Keratinocyte (primary cell): ENCODE data around the gene SLC40A1. TPM values are rescaled to one million over a fixed set of nuclear protein-coding genes. Genes with fewer than 3 reads are reported as not detected.

ENCODE experiments used
- DNase-seq: peaks from one replicate; pipeline ENCODE4 v3.0.0-alpha.2; 2011; ENCODE audit warnings: low read depth, missing footprints, low spot score
- FAIRE-seq: peaks from 2 replicates; lab custom pipeline; 2011; peaks lifted over from hg19 to GRCh38; lab: Jason Lieb, UNC
- H2AFZ ChIP-seq: 2 replicates; pipeline ENCODE4 v1.6.0; 2012; ENCODE audit warnings: low read length, control low read depth, inconsistent platforms; ENCODE audit not compliant: control insufficient read depth
- H3K27ac ChIP-seq: 2 replicates; pipeline ENCODE4 v1.5.1; 2011; ENCODE audit warnings: low read length; ENCODE audit not compliant: control insufficient read depth, insufficient read depth
- H3K27me3 ChIP-seq: 3 replicates; pipeline ENCODE4 v1.6.0; 2011; ENCODE audit warnings: low read length; ENCODE audit not compliant: control insufficient read depth, insufficient read depth; ENCODE audit errors: extremely low read depth
- H3K36me3 ChIP-seq, 2 experiments: 2 replicates in 1 of 2; 3 replicates in 1 of 2; pipeline ENCODE4 v1.5.1; 2011; ENCODE audit warnings: low read length in 2 of 2, mild to moderate bottlenecking in 1 of 2; ENCODE audit not compliant: control insufficient read depth in 2 of 2, insufficient read depth in 2 of 2; ENCODE audit errors: extremely low read depth in 1 of 2
- H3K4me1 ChIP-seq: 3 replicates; pipeline ENCODE4 v1.5.1; 2011; ENCODE audit warnings: low read length; ENCODE audit not compliant: control insufficient read depth, insufficient read depth; ENCODE audit errors: extremely low read depth
- H3K4me2 ChIP-seq: 3 replicates; pipeline ENCODE4 v1.6.0; 2011; ENCODE audit warnings: low read depth, low read length; ENCODE audit not compliant: control insufficient read depth, insufficient read depth; ENCODE audit errors: extremely low read depth
- H3K4me3 ChIP-seq, 3 experiments: fragments of 200-600 bp in 1 of 3; sonication (generic) in 1 of 3; 2 replicates in 2 of 3; 3 replicates in 1 of 3; pipeline ENCODE4 v1.5.1; 2011 to 2016; ENCODE audit warnings: low read length in 3 of 3, mild to moderate bottlenecking in 3 of 3, control low read depth in 2 of 3, inconsistent platforms in 1 of 3, low read depth in 1 of 3, mixed read lengths in 1 of 3, mixed run types in 1 of 3, moderate library complexity in 1 of 3; ENCODE audit not compliant: control insufficient read depth in 2 of 3, insufficient read depth in 2 of 3; ENCODE audit errors: extremely low read depth in 1 of 3
- H3K79me2 ChIP-seq: 2 replicates; pipeline ENCODE4 v1.6.0; 2012; ENCODE audit warnings: low read length; ENCODE audit not compliant: control insufficient read depth, insufficient read depth
- H3K9ac ChIP-seq: 3 replicates; pipeline ENCODE4 v1.6.0; 2011; ENCODE audit warnings: low read length; ENCODE audit not compliant: control insufficient read depth, insufficient read depth; ENCODE audit errors: extremely low read depth
- H3K9me1 ChIP-seq: 3 replicates; pipeline ENCODE4 v1.6.0; 2011; ENCODE audit warnings: low read length; ENCODE audit not compliant: control insufficient read depth, insufficient read depth; ENCODE audit errors: extremely low read depth
- H3K9me3 ChIP-seq: 2 replicates; pipeline ENCODE4 v1.5.1; 2012; ENCODE audit warnings: low read depth, low read length; ENCODE audit not compliant: control insufficient read depth
- H4K20me1 ChIP-seq: 3 replicates; pipeline ENCODE4 v1.6.0; 2011; ENCODE audit warnings: low read length; ENCODE audit not compliant: control insufficient read depth, insufficient read depth; ENCODE audit errors: extremely low read depth
- EZH2 ChIP-seq: IDR thresholded peaks from one replicate; pipeline ENCODE4 v1.6.1; 2012; ENCODE audit warnings: inconsistent platforms, mild to moderate bottlenecking, low read length, moderate library complexity
- dilution Hi-C: fragments of 300-500 bp; cut with MboI; formaldehyde crosslinking; loops from one replicate; pipeline ENCODE4 v1.7.0; 2020; ENCODE audit warnings: low sequenced_read_pairs; ENCODE audit not compliant: extremely low pct_ligation_motif_present
- polyA plus RNA-seq, 5 experiments: library from polyadenylated mRNA; depleted of rRNA in 3 of 5; stranded (reverse) in 3 of 5; stranded (forward) in 1 of 5; unstranded in 1 of 5; fragments of >200 nt; gene quantifications; 1 replicate in 1 of 5; 2 replicates in 3 of 5; 3 replicates in 1 of 5; pipeline versions ENCODE4 v1.2.1 to v1.2.3, GENCODE V29; 2011 to 2012; ENCODE audit warnings: missing spikeins in 2 of 5, low read depth in 1 of 5, low replicate concordance in 1 of 5
- TF ChIP-seq, protein P1 (sequence below), 3 experiments: IDR thresholded peaks in 1 of 3; conservative IDR thresholded peaks in 1 of 3; optimal IDR thresholded peaks in 1 of 3; 2 replicates in 2 of 3; 3 replicates in 1 of 3; pipeline versions ENCODE3 to v1.5.1; 2011; ENCODE audit warnings: low read length in 3 of 3, mild to moderate bottlenecking in 3 of 3, moderate library complexity in 2 of 3, control low read depth in 1 of 3, inconsistent platforms in 1 of 3; ENCODE audit not compliant: insufficient read depth in 2 of 3; ENCODE audit errors: extremely low read depth in 1 of 3

SLC40A1 gene
- polyA plus RNA-seq, 1 donor (not counting 4 experiments of a cell fraction or from before 2014, with no cell fraction given) = 0.09 TPM

- FAIRE-seq (no peak), DNase-seq (no peak)
- Histone ChIP-seq H3K27me3 (peaks cover 17% of the 10 kb centered on the region), H3K9me3 (no peaks in the 10 kb centered on the region), H3K4me3 (no peak overlapping the region), H3K27ac (no peak overlapping the region), H3K9me1 (no peaks in the 10 kb centered on the region), H3K4me2 (no peak overlapping the region), H3K9ac (no peak overlapping the region), H2AFZ (no peak overlapping the region), H3K36me3 (no peaks in the 10 kb centered on the region), H3K79me2 (no peaks in the 10 kb centered on the region), H3K4me1 (peaks cover 2% of the 10 kb centered on the region), H4K20me1 (no peaks in the 10 kb centered on the region)
- TF ChIP-seq, protein P1, sequence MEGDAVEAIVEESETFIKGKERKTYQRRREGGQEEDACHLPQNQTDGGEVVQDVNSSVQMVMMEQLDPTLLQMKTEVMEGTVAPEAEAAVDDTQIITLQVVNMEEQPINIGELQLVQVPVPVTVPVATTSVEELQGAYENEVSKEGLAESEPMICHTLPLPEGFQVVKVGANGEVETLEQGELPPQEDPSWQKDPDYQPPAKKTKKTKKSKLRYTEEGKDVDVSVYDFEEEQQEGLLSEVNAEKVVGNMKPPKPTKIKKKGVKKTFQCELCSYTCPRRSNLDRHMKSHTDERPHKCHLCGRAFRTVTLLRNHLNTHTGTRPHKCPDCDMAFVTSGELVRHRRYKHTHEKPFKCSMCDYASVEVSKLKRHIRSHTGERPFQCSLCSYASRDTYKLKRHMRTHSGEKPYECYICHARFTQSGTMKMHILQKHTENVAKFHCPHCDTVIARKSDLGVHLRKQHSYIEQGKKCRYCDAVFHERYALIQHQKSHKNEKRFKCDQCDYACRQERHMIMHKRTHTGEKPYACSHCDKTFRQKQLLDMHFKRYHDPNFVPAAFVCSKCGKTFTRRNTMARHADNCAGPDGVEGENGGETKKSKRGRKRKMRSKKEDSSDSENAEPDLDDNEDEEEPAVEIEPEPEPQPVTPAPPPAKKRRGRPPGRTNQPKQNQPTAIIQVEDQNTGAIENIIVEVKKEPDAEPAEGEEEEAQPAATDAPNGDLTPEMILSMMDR (optimal IDR thresholded peaks at IDR 0.05 in 1 of 3, IDR thresholded peaks at IDR 0.05 in 1 of 3, conservative IDR thresholded peaks at IDR 0.05 in 1 of 3; ENCODE audit: extremely low read depth in 1 of 3, insufficient read depth in 2 of 3, low read length in 3 of 3) = no peak
- TF ChIP-seq EZH2 = no peak
- dilution Hi-C loops = no loop called here
Measured at GRCh38 chr2:189574793-189575475, 5.7 kb downstream of the SLC40A1 start.

DNA sequence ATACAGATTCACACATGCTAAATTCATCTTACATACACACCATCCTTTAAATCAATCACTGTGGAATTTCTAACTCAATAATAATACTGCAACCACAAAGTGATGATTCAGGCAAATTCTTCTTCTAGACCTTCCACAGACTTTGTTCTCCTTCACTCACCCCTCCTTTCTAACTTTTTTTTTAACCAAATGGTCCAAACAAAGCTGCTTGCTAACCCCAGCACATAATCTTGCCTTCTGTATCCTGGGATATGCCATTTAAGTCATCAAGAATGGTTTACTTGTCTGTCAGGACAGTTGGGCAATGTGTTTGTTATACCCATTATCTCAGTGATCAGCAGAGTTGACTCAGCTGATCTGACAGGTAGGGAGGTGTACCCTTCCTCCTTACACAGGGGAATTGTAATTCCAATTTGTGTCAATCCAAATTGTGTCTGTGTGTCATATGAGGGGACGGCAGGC lies 10.0 kb downstream of the SLC40A1 start:
- H3K9ac ChIP-seq = no peak overlapping the region
- no peaks in the 10 kb centered on the region for H3K79me2 ChIP-seq
- no peaks in the 10 kb centered on the region for H3K36me3 ChIP-seq
- dilution Hi-C loops = no loop called here
- no peaks in the 10 kb centered on the region for H3K9me1 ChIP-seq
- TF ChIP-seq EZH2 = no peak
- TF ChIP-seq, protein P1 (optimal IDR thresholded peaks at IDR 0.05 in 1 of 3, IDR thresholded peaks at IDR 0.05 in 1 of 3, conservative IDR thresholded peaks at IDR 0.05 in 1 of 3; ENCODE audit: extremely low read depth in 1 of 3, insufficient read depth in 2 of 3, low read length in 3 of 3) = no peak
- peaks cover 8% of the 10 kb centered on the region for H3K27me3 ChIP-seq
- H3K4me2 ChIP-seq = no peak overlapping the region
- peaks cover 2% of the 10 kb centered on the region for H3K4me1 ChIP-seq
- DNase-seq = peak; percentile 5
- no peak overlapping the region for H3K27ac ChIP-seq
- H3K4me3 ChIP-seq = no peak overlapping the region
- H2AFZ ChIP-seq = no peak overlapping the region
- FAIRE-seq = peak; percentile 73
- H4K20me1 ChIP-seq = no peaks in the 10 kb centered on the region
- no peaks in the 10 kb centered on the region for H3K9me3 ChIP-seq
